ENCODE data around the gene GRM7. TPM values are rescaled to one million over a fixed set of nuclear protein-coding genes. Genes with fewer than 3 reads are reported as not detected.

The GRM7 gene
- total RNA-seq, 1 experiment from 2014 or later = not detected

DNA sequence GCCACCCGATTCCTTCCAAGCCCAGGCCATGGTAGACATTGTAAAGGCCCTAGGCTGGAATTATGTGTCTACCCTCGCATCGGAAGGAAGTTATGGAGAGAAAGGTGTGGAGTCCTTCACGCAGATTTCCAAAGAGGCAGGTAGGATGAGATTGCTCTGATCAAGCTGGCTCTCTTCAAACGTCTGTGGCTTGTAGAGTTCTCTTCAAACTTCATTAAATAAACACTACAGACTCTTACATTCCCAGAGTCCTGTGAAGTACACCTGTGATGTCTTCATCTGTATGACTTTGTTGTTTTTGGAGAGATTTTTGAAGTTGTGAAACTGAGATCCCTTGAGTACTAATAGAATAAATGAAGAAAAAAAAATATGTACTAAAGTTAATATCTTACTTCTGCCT is 285.6 kb downstream of the GRM7 start:
- no peaks in the 10 kb centered on the region for H3K4me1 ChIP-seq (ENCODE audit: control insufficient read depth in 1 of 2, insufficient read depth in 2 of 2, low read length in 2 of 2)
- H3K4me2 ChIP-seq (ENCODE audit: low read length) = no peak overlapping the region
- no peak overlapping the region for H3K4me3 ChIP-seq (replicated peaks in 1 of 2; ENCODE audit: low read depth in 1 of 2, low read length in 2 of 2)
- POLR2A ChIA-PET = no interaction called here
- no peaks in the 10 kb centered on the region for H3K27me3 ChIP-seq (ENCODE audit: insufficient read depth, low read length)
- RAD21 ChIA-PET (ENCODE audit: low non-redundant PET in 1 of 2, low total read pairs in 2 of 2, uncharacterized antibody in 2 of 2, unreplicated experiment in 2 of 2) = no interaction called here
- H2AFZ ChIP-seq (ENCODE audit: low read depth, low read length, poor library complexity, severe bottlenecking) = no peak overlapping the region
- intact Hi-C loops (cut with micrococcal nuclease) = loop anchor here (10.0 kb wide), 2 partner anchors 942 to 1842 kb away; no protein-coding TSS in a partner anchor
- H3K79me2 ChIP-seq (ENCODE audit: insufficient read depth, low read length) = no peaks in the 10 kb centered on the region
- H3K27ac ChIP-seq (ENCODE audit: low read depth, low read length) = no peak overlapping the region
- no peaks in the 10 kb centered on the region for H3K36me3 ChIP-seq (ENCODE audit: control insufficient read depth in 1 of 2, insufficient read depth in 2 of 2, low read length in 2 of 2)
- ATAC-seq (no peak), DNase-seq (ENCODE audit: low read depth, low spot score) (no peak)
- no peaks in the 10 kb centered on the region for H4K20me1 ChIP-seq (ENCODE audit: insufficient read depth)
- TF ChIP-seq RAD21 (IDR thresholded peaks at IDR 0.05; ENCODE audit: low read depth) = no peak
- TF ChIP-seq, protein P1, sequence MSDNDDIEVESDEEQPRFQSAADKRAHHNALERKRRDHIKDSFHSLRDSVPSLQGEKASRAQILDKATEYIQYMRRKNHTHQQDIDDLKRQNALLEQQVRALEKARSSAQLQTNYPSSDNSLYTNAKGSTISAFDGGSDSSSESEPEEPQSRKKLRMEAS (IDR thresholded peaks at IDR 0.05) = no peak
- TF ChIP-seq EGR1 (IDR thresholded peaks at IDR 0.05; ENCODE audit: low read depth) = no peak
- TF ChIP-seq TCF7L2 (IDR thresholded peaks at IDR 0.05; ENCODE audit: borderline replicate concordance, extremely low read depth, insufficient read depth, insufficient read length) = no peak
- no peak for TF ChIP-seq SRF (IDR thresholded peaks at IDR 0.05; ENCODE audit: low read depth)
- TF ChIP-seq JUND (IDR thresholded peaks at IDR 0.05) = no peak
- no peak for TF ChIP-seq ZNF274 (IDR thresholded peaks at IDR 0.05; ENCODE audit: low read depth, low read length)
- TF ChIP-seq POLR2A (IDR thresholded peaks at IDR 0.05; ENCODE audit: borderline replicate concordance, extremely low read depth, insufficient read depth, insufficient read length) = no peak
- no peak for TF ChIP-seq SIN3A (IDR thresholded peaks at IDR 0.05; ENCODE audit: low read depth)
- no peak for TF ChIP-seq CBX3 (IDR thresholded peaks at IDR 0.05; ENCODE audit: low read depth)
- CTCF ChIA-PET = no interaction called here
- no peaks in the 10 kb centered on the region for H3K9me2 ChIP-seq (ENCODE audit: insufficient read depth)
- no peak overlapping the region for H3K9ac ChIP-seq (ENCODE audit: low read length)
- no TSS peak for BruUV-seq (replicated peaks)
- H3K9me3 ChIP-seq (ENCODE audit: control insufficient read depth in 1 of 2, insufficient read depth in 1 of 2, low read depth in 1 of 2, low read length in 2 of 2) = no peaks in the 10 kb centered on the region

DNA sequence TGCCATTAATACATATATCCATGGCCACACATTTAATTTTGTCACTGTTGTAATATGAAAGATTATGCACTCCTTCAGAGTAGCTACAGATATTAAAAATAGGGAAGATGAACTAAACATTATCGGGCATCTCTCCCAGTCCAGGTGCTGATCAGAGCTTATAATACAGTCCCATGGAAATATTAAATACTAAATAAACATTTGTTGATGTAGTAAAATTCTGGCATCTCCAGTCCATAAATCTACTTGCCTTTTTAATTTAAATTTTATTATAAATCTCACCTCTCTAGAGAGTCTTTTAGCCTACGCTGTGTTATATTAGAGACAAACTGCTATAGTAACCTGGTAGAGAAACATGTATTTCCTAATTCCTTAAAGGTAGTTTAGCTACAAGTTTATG is 297.6 kb downstream of the GRM7 start:
- ATAC-seq = no peak
- intact Hi-C loops (cut with micrococcal nuclease) = no loop called here
- RAD21 ChIA-PET (ENCODE audit: low non-redundant PET in 1 of 2, low total read pairs in 2 of 2, uncharacterized antibody in 2 of 2, unreplicated experiment in 2 of 2) = no interaction called here
- no peak for DNase-seq (ENCODE audit: low read depth, low spot score)
- H3K4me2 ChIP-seq (ENCODE audit: low read length) = no peak overlapping the region
- POLR2A ChIA-PET = no interaction called here
- no TSS peak for BruUV-seq (replicated peaks)
- H3K9me2 ChIP-seq (ENCODE audit: insufficient read depth) = no peaks in the 10 kb centered on the region
- no peaks in the 10 kb centered on the region for H3K79me2 ChIP-seq (ENCODE audit: insufficient read depth, low read length)
- CTCF ChIA-PET = interaction anchor here (0.7 kb wide), 1 partner anchor 13 kb away, joined by 4 read pairs; no protein-coding TSS in a partner anchor
- no peak overlapping the region for H2AFZ ChIP-seq (ENCODE audit: low read depth, low read length, poor library complexity, severe bottlenecking)
- H3K9me3 ChIP-seq (ENCODE audit: control insufficient read depth in 1 of 2, insufficient read depth in 1 of 2, low read depth in 1 of 2, low read length in 2 of 2) = no peaks in the 10 kb centered on the region
- H4K20me1 ChIP-seq (ENCODE audit: insufficient read depth) = no peaks in the 10 kb centered on the region
- H3K4me3 ChIP-seq (replicated peaks in 1 of 2; ENCODE audit: low read depth in 1 of 2, low read length in 2 of 2) = no peak overlapping the region
- no peak overlapping the region for H3K9ac ChIP-seq (ENCODE audit: low read length)
- no peaks in the 10 kb centered on the region for H3K36me3 ChIP-seq (ENCODE audit: control insufficient read depth in 1 of 2, insufficient read depth in 2 of 2, low read length in 2 of 2)
- no peak overlapping the region for H3K27ac ChIP-seq (ENCODE audit: low read depth, low read length)
- no peaks in the 10 kb centered on the region for H3K4me1 ChIP-seq (ENCODE audit: control insufficient read depth in 1 of 2, insufficient read depth in 2 of 2, low read length in 2 of 2)
- no peaks in the 10 kb centered on the region for H3K27me3 ChIP-seq (ENCODE audit: insufficient read depth, low read length)
- TF ChIP-seq POLR2AphosphoS5 (IDR thresholded peaks at IDR 0.05; ENCODE audit: low read depth, low read length) (no peak), EZH2phosphoT487 (IDR thresholded peaks at IDR 0.05; ENCODE audit: borderline replicate concordance) (no peak), ELF1 (IDR thresholded peaks at IDR 0.05; ENCODE audit: borderline replicate concordance, low read depth) (no peak), EZH2 (IDR thresholded peaks at IDR 0.05) (no peak), ZNF274 (IDR thresholded peaks at IDR 0.05; ENCODE audit: low read depth, low read length) (no peak), YY1 (IDR thresholded peaks at IDR 0.05; ENCODE audit: extremely low read depth, insufficient replicate concordance, low read depth, low read length) (no peak), EGR1 (IDR thresholded peaks at IDR 0.05; ENCODE audit: low read depth) (no peak), RAD21 (IDR thresholded peaks at IDR 0.05; ENCODE audit: low read depth) (no peak), SRF (IDR thresholded peaks at IDR 0.05; ENCODE audit: low read depth) (no peak), CEBPB (IDR thresholded peaks at IDR 0.05; ENCODE audit: low read depth) (no peak), FOSL1 (IDR thresholded peaks at IDR 0.05; ENCODE audit: low read depth) (no peak)
- TF ChIP-seq, protein P2, sequence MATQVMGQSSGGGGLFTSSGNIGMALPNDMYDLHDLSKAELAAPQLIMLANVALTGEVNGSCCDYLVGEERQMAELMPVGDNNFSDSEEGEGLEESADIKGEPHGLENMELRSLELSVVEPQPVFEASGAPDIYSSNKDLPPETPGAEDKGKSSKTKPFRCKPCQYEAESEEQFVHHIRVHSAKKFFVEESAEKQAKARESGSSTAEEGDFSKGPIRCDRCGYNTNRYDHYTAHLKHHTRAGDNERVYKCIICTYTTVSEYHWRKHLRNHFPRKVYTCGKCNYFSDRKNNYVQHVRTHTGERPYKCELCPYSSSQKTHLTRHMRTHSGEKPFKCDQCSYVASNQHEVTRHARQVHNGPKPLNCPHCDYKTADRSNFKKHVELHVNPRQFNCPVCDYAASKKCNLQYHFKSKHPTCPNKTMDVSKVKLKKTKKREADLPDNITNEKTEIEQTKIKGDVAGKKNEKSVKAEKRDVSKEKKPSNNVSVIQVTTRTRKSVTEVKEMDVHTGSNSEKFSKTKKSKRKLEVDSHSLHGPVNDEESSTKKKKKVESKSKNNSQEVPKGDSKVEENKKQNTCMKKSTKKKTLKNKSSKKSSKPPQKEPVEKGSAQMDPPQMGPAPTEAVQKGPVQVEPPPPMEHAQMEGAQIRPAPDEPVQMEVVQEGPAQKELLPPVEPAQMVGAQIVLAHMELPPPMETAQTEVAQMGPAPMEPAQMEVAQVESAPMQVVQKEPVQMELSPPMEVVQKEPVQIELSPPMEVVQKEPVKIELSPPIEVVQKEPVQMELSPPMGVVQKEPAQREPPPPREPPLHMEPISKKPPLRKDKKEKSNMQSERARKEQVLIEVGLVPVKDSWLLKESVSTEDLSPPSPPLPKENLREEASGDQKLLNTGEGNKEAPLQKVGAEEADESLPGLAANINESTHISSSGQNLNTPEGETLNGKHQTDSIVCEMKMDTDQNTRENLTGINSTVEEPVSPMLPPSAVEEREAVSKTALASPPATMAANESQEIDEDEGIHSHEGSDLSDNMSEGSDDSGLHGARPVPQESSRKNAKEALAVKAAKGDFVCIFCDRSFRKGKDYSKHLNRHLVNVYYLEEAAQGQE (IDR thresholded peaks at IDR 0.05; ENCODE audit: low read depth) = no peak
